Measurements from ENCODE around the gene GNAS-AS1. TPM values are rescaled to one million over a fixed set of nuclear protein-coding genes. Genes with fewer than 3 reads are reported as not detected.

Gene GNAS-AS1
- total RNA-seq, 6 donors from 2014 or later = 0.30 to 2.1 (median 0.54) TPM; not detected in 1

DNA sequence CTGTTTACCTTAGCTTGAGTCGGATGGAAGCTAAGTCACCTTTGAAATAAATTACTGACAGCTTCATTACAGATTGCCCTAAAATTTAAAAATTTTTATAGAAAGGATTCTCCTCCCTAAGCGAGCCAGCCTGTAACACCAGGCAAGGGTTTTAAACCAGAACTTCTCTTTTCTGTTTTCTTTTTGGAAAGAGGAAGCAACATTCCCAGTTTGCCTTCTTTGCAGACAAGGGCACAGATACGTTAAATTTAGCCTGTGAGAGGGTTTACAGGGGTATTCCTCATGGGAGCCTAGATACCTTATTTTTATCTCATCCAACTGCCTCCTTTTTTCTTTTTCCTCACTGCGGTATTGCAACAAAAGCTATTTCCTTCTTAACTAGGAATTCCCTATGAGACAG lies 46.8 kb upstream of the GNAS-AS1 start:
- Histone ChIP-seq H3K27ac (peak overlapping the region in 1 of 4 donors; percentile 3), H3K27me3 (no peaks in the 10 kb centered on the region), H3K36me3 (peaks cover 0 to 14% (median 2%) of the 10 kb centered on the region in 4 donors), H3K9me3 (no peaks in the 10 kb centered on the region), H3K4me1 (peaks cover 50 to 63% (median 54%) of the 10 kb centered on the region in 4 donors), H3K4me3 (no peak overlapping the region)
- TF ChIP-seq POLR2AphosphoS5 (IDR thresholded peaks at IDR 0.05) = no peak
- no peak for TF ChIP-seq POLR2A (IDR thresholded peaks at IDR 0.05)
- TF ChIP-seq, protein P1, sequence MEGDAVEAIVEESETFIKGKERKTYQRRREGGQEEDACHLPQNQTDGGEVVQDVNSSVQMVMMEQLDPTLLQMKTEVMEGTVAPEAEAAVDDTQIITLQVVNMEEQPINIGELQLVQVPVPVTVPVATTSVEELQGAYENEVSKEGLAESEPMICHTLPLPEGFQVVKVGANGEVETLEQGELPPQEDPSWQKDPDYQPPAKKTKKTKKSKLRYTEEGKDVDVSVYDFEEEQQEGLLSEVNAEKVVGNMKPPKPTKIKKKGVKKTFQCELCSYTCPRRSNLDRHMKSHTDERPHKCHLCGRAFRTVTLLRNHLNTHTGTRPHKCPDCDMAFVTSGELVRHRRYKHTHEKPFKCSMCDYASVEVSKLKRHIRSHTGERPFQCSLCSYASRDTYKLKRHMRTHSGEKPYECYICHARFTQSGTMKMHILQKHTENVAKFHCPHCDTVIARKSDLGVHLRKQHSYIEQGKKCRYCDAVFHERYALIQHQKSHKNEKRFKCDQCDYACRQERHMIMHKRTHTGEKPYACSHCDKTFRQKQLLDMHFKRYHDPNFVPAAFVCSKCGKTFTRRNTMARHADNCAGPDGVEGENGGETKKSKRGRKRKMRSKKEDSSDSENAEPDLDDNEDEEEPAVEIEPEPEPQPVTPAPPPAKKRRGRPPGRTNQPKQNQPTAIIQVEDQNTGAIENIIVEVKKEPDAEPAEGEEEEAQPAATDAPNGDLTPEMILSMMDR (IDR thresholded peaks at IDR 0.05) = no peak
- no peak for TF ChIP-seq EP300 (IDR thresholded peaks at IDR 0.05)
- no peak for DNase-seq
- 48 to 54% methylated on average over 4 of the region's 4 CpGs for WGBS, 2 donors
- ATAC-seq (ENCODE audit: low FRiP score in 2 of 2) = no peak

DNA sequence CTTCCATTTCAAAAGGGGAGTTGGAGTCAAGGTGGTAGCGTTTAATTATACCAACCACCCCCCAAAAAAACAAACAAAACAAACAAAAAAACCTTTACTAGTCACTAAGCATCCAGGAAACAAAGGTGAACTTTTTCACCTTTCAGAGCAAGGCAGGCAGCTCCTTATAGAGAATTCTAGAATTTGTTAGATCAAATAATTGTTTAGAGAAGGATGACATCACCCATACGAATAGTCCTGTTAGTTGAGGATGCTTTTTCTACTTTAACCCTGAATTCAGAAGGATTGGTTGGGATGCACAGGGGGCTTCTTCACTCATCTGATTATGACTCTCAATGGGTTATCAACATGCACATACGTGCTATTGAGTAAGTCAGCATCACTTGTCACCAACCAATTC lies 46.1 kb upstream of the GNAS-AS1 start:
- no peak for ATAC-seq (ENCODE audit: low FRiP score in 2 of 2)
- Histone ChIP-seq H3K36me3 (peaks cover 0 to 14% (median 2%) of the 10 kb centered on the region in 4 donors), H3K9me3 (no peaks in the 10 kb centered on the region), H3K4me1 (peaks cover 50 to 58% (median 54%) of the 10 kb centered on the region in 4 donors), H3K27ac (no peak overlapping the region), H3K4me3 (no peak overlapping the region), H3K27me3 (no peaks in the 10 kb centered on the region)
- no peak for DNase-seq
- WGBS, 2 donors = 55 to 68% methylated on average over 3 of the region's 3 CpGs
- no peak for TF ChIP-seq POLR2AphosphoS5 (IDR thresholded peaks at IDR 0.05)
- TF ChIP-seq, protein P1 (IDR thresholded peaks at IDR 0.05) = no peak
- TF ChIP-seq EP300 (IDR thresholded peaks at IDR 0.05) = no peak
- no peak for TF ChIP-seq POLR2A (IDR thresholded peaks at IDR 0.05)

DNA sequence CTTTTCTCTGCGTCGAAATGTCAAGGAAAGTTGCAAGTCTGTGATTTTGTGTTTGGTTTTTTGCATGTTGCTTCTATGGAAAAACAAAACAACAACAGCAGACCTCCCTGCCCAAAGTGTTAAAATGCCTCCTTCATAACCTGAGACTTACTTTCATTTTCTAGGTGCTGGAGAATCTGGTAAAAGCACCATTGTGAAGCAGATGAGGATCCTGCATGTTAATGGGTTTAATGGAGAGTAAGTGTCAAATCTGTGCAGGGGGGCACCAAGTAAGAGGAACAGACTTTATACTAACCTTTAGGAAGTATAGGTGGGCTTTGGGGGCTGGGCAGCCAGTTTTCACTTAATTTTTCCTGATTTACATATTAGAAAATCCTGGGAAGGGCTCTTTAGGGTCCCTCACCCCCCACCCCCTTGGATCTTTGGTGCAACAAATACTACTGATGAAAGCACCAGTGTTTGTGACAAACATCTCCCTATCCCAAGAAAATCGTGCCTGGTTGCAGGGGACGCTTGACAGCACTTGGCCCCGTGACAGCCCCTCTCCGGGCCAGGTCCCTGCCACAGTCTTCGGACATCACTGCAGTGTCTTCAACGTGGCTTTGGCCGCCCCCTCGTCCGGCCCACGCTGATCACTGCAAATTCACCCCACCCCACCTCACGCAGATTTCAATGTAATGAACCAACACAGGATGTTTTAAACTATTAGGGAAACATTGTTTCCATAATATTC lies 44.9 kb upstream of the GNAS-AS1 start:
- WGBS, 2 donors = 46 to 61% methylated on average over 13 of the region's 13 CpGs
- TF ChIP-seq POLR2A (IDR thresholded peaks at IDR 0.05) (no peak), POLR2AphosphoS5 (IDR thresholded peaks at IDR 0.05) (no peak), EP300 (IDR thresholded peaks at IDR 0.05) (no peak)
- TF ChIP-seq, protein P1 (IDR thresholded peaks at IDR 0.05) = no peak
- no peak overlapping the region for H3K4me3 ChIP-seq
- H3K36me3 ChIP-seq = peaks cover 0 to 12% (median 2%) of the 10 kb centered on the region in 4 donors
- no peak for ATAC-seq (ENCODE audit: low FRiP score in 2 of 2)
- H3K27me3 ChIP-seq = no peaks in the 10 kb centered on the region
- H3K4me1 ChIP-seq = peaks cover 51 to 58% (median 54%) of the 10 kb centered on the region in 4 donors
- H3K9me3 ChIP-seq = no peaks in the 10 kb centered on the region
- peak overlapping the region in 1 of 4 donors; percentile 21 for H3K27ac ChIP-seq
- DNase-seq = peak in 1 of 2 donors; percentile 40

DNA sequence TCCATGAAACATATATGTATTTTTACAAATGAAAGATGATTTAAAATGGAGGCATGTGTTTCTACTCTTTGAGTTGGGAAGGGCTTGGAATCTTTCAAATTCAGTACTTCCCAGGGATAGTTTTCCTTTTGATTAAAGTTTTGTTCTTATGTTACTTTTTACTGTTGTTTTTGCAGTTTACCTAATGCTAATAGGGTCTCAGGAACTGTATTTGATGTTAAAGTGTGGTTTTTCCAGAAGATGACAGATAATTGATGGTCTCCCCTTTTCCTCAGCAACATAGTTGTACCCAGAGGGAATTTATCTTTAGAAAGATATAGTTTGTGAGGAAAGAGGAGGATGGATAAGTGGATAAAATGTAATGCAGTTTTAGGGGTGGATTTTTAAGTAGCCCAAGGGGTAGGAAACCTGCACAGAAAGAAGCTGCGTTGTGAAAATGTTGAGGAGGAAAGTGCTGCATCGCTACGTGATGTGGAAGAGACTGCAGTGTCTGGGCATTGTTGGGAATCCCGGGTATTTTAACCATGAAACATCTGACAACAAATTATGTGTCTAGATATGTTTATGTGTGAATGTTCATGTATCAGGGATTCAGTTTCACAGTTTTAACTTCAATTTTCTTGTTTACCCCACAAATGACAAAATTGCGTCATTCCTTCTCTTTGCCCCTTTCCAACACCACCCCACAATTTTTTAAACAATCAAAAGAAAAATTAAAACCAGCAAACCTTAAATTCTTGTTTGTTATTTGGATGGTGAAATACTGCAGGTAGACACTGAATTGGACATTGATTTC lies 44.1 kb upstream of the GNAS-AS1 start:
- TF ChIP-seq, protein P1 (IDR thresholded peaks at IDR 0.05) = no peak
- TF ChIP-seq POLR2A (IDR thresholded peaks at IDR 0.05) = no peak
- no peak for TF ChIP-seq POLR2AphosphoS5 (IDR thresholded peaks at IDR 0.05)
- Histone ChIP-seq H3K4me1 (peaks cover 48 to 64% (median 54%) of the 10 kb centered on the region in 4 donors), H3K4me3 (no peak overlapping the region), H3K36me3 (peaks cover 0 to 9% (median 0%) of the 10 kb centered on the region in 4 donors), H3K9me3 (no peaks in the 10 kb centered on the region), H3K27me3 (no peaks in the 10 kb centered on the region), H3K27ac (peak overlapping the region in 1 of 4 donors; percentile 21)
- DNase-seq (no peak), ATAC-seq (ENCODE audit: low FRiP score in 2 of 2) (no peak)
- WGBS, 2 donors = 30 to 40% methylated on average over 5 of the region's 5 CpGs
